RCC 7860 (cell line): ENCODE measurements around the gene STIL.
"Not testable (repeated sequence)": the region's sequence is repeated elsewhere in the genome, so short reads cannot be mapped to it uniquely, and the experiment has no call there.

Experiments
- DNase-seq: peaks from one replicate; pipeline ENCODE4 v3.0.0-alpha.2; 2015; ENCODE audit warnings: low spot score
- FAIRE-seq: peaks from 2 replicates; lab custom pipeline; 2012; peaks lifted over from hg19 to GRCh38; lab: Jason Lieb, UNC

Gene STIL

DNA sequence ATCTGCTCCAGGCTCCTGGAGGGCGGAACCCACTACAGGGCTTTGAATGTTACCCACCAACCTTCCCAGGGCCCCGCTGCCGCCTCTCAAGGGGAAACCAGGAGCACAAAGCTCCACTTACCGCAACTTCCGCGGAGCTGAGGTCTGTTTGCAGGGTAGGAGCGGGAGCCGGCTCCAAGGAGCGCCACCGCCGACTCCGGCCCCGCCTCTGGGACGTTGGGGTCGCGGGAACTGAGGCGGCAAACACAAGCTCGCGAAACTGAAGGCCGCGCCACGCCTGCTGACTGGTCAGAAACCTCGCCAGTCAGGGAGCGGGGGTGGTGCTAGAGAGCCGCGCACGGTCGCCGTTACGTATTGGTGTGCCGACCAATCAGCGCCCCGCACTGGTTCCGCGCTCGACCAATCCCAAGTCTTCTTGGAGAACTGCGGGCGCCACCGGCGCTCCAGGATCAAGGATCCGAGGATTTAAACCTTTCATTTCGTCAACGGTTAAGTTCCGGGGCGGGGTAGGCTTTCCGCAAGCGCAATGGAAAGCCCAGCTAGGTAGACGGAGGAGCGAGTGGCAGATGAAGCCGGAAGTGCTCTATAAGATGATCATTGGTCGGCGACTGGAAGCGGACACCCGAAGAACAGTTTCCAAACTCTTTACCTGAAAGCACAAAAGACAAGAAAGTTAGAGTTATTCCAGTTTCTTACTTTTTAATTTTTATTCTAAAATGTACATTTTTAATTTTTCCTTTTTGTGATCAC lies at the start of gene STIL:
Gene STIL, minus strand, starts transcription at position 233 of the 750 bp plus-strand sequence. CDS start 3,828 bp downstream, outside the sequence.
- peak; percentile 99 for DNase-seq
- peak; percentile 96 for FAIRE-seq

DNA sequence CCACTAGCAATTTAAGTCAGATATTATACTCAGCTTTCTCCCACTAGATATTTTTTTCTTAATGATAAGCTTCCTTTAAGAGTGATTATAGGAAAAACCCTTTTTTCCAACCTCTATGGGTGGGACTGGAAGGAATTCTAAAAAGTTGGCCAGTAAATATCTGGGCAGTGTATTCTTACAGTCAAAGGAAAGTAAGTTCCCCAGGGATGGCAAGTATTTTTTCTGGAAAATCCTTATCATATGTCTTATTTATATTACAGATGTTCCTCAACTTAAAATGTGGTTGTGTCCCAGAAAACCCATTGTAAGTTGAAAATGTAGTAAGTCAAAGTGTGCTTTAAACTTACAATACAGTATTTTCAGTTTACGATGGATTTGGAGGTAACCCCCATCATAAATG lies 48.9 kb upstream of the STIL start:
- no peak for DNase-seq
- FAIRE-seq: no peak

DNA sequence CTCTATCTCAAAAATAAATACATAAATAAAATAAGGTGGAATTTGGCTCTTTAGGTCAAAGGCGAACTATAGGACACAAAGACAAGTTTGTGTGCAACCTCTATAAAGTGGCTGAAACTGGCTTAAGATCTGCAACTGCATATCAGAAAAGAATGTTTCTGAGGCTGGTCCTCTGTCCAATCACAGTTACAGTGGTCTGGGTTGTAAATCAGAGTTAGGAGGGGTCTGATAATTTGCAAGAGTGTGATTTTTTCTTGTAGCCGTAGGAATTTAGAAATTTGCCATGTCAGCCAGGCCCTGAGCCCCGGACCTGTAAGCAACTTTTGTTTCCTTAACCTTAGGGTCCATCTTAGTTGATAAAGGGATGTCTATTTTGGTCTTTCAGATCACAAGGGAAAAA lies 47.4 kb upstream of the STIL start:
- no peak for FAIRE-seq

DNA sequence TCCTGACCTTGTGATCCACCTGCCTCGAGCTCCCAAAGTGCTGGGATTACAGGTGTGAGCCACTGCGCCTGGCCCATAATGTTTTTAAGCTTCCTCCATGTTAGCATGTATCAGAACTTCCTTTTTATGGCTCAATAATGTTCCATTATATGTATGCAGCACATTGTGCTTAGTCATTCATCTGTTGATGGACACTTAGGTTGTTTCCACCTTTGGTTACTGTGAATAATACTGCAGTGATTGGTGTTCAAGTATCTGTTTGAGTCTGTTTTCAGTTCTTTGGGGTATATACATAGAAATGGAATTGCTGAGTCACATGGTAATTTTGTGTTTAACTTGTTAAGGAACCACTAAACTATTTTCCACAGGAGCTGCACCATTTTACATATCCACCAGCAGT lies 37.4 kb upstream of the STIL start:
- peak; percentile 26 for DNase-seq
- FAIRE-seq: no peak

More for the DNA sequence above, 47.4 kb upstream of the STIL start:
- DNase-seq: no peak

DNA sequence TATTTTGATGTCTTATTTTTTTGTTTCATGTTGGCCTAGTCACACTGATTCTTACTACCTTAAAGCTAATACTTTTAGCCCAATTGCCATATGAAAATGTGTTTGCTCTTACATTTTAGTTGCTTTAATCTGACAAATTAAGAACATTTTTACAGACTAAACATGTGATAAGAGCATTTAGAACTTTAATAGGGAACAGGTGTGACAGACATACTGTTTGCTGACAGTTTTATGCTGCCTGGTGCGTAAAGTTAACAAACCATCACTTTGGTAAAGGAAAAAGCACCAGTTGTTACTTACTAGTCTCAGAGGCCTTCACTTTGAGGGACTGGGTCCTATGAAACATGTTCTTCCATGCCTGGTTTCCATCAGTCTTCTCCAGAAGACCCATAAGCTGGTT lies 34.3 kb upstream of the STIL start:
- DNase-seq (no peak), FAIRE-seq (no peak)

DNA sequence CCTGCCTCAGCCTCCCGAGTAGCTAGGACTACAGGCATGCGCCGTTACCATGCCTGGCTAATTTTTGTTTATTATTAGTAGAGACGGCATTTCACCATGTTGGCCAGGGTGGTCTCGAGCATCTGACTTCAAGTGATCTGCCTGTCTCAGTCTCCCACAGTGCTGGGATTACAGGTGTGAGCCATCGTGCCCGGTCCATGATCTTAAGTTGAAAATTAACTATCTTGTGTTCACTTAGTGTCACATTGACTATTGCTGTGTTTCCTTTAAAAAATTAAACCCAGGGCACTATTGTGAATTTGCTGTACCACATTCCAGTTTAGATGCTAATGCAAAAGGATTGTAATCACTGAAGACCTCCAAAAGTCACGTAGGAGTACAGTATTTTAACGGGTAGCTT lies 33.8 kb upstream of the STIL start:
- FAIRE-seq (no peak), DNase-seq (no peak)

DNA sequence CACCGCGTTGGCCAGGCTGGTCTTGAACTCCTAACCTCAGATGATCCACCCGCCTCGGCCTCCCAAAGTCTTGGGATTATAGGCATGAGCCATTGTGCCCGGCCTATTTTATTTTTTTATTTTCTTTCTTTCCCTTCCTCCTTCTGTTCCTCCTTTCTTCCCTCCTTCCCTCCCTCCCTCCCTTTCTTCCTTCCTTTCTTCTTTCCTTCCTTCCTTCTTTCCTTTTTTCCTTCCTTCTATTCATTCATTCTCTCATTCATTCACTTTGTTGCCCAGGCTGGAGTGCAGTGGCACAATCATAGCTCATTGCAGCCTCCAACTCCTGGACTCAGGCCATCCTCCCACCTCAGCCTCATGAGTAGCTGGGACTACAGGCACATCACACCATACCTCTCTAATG lies 33.0 kb upstream of the STIL start:
- not testable (repeated sequence) for FAIRE-seq

DNA sequence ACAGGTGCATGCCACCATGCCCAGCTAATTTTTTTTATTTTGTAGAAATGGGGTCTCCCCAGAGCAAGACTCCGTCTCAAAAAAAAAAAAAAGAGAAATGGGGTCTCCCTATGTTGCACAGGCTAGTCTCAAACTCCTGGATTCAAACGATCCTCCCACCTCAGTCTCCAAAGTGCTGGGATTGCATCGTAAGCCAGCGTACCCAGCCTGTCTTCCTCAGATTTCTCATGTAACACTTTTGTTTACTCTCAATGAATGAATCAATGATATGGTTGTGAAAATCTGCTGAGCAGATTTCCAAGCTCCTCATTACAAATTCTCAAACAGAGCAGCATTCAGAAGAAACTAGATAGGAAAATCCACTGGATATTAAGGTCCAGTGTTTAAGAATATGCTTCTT lies 26.3 kb upstream of the STIL start:
- FAIRE-seq: no peak
- no peak for DNase-seq

More for the DNA sequence above, 33.0 kb upstream of the STIL start:
- not testable (repeated sequence) for DNase-seq

DNA sequence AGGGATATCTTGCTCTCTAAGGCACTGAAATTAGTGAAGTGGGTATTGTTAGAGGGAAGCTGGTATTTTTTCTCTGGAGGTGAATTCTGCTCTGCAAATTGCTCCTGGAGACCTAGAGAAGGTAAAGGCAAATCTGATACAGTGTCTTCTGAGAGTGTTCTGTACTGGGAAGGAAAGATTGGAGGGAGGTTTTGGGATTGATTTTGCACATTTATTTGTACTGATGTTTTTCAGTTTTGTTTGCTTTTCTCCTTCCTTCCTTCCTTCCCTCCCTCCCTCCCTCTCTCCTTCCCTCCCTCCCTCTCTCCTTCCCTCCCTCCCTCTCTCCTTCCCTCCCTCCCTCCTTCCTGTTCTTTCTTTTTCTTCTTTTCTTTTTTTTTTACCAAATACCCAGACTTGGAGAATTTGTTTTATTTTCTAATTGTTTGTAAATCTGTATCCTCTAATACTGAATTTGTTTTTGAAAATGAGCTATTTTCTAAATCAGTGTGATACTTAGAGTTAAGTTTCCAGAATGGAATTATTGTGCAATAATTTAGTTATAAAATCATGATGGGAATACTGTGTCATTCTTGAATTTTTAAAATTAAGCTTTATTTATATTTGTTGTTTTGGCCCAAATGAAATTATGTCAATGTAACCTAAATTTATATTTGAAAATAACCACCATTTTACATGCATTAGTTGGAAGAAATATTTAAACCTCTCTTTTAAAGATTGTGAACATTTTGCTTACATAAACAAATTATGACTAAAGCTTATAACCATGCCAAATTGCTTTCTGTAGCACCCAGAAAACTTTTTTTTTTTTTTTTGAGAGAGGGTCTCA lies 24.5 kb upstream of the STIL start:
- no peak for DNase-seq
- FAIRE-seq: peak; percentile 7

DNA sequence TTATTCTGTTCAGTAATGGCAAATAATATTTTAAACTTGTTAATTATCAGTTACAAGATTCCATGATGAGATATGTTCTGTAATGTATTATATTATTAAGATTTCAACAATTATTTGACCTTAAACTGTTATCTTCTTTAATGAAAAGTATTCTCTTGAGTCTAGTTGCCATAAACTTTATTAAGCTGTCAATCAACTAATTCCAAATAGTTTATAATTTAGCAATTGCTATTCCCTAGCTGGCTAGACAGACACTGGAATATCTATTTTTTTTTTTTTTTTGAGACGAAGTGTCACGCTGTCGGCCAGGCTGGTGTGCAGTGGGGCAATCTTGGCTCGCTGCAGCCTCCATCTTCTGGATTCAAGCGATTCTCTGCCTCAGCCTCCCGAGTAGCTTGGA lies 23.4 kb upstream of the STIL start:
- DNase-seq (no peak), FAIRE-seq (peak; percentile 7)

DNA sequence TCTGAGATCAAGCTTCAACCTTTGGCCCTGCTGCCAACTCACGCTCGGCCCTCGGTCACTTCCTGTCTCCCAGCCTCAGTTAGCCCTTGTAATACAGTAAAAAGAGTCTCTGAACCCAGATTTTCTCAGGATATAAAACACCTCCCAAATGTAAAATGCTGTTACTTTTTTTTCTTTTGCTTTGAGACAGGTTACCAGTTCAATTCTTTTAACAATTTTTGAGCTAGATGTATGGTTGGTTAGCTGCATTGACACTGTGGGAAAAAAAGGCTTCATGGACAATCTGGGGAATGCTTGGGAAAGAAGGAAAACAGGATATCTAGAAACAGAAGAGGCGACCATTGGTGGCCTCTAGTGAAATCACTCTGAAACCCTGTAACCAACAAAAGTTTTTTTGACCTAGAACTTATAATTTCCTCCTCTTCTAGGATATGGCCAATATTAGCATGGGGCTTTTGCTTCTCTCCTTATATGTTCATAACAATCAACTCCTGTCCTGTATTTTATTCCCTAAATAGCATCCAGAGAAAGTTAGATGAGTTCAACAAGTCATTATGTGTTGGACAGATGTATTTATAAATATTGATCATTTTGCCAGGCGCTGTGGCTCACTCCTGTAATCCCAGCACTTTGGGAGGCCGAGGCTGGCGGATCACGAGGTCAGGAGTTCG lies 21.0 kb upstream of the STIL start:
- FAIRE-seq (no peak), DNase-seq (no peak)

DNA sequence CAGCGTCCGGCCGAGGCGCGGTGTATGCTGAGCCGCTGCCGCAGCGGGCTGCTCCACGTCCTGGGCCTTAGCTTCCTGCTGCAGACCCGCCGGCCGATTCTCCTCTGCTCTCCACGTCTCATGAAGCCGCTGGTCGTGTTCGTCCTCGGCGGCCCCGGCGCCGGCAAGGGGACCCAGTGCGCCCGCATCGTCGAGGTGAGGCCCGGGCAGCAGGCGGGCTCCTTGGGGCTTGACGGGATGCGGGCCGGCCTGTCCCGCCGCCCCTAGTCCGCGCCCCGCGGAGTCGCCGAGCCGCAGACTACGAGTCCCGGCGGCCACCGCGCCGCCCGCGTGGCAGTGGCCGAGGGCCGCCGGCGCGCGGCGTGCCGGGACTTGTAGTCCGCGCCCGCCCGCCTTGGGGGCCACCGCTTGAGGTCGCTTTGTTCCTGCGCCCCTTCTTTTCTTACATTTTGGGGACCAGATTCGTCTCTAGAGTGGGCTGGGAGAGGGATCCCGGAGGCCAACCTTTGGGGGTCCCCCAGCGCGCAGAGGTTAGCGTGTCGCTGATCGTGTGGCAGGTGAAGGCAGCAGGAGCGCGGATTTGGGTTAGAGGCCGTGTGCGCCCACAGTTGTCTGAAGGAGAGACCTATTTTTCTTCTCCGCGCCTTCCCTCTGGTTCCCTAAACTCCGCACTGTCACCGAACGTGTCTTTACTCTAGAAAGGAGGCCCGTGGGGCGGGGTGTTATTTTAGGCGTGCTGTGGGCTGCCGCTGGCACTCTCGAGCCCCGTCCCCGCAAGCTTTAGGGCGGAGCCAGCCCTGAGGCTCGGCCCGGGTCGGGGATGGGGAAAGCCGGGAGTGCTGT lies 20.2 kb upstream of the STIL start:
- FAIRE-seq (peak; percentile 73), DNase-seq (peak; percentile 67)

DNA sequence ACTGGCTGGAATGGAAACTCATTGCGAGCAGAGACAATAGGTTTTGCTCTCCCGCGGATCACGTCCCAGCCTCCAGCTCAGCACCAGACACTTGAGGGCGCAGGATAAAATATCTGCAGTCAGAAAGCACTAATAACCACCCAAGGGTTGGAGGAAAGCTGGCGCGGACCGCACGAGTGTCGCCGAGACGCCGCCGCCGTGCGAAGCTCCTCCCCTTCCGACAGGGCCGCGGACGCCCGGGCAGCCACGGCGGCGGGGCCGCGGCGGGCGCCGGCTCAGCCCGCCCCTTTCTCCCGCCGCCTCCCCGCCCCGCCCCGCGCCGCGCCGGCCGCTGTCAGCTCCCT lies 19.6 kb upstream of the STIL start, which contains the start of gene CMPK1:
Gene CMPK1, plus strand, starts transcription at position 213 of the 344 bp plus-strand sequence. CDS start 156 bp downstream, outside the sequence.
- FAIRE-seq (peak; percentile 2), DNase-seq (peak; percentile 82)

DNA sequence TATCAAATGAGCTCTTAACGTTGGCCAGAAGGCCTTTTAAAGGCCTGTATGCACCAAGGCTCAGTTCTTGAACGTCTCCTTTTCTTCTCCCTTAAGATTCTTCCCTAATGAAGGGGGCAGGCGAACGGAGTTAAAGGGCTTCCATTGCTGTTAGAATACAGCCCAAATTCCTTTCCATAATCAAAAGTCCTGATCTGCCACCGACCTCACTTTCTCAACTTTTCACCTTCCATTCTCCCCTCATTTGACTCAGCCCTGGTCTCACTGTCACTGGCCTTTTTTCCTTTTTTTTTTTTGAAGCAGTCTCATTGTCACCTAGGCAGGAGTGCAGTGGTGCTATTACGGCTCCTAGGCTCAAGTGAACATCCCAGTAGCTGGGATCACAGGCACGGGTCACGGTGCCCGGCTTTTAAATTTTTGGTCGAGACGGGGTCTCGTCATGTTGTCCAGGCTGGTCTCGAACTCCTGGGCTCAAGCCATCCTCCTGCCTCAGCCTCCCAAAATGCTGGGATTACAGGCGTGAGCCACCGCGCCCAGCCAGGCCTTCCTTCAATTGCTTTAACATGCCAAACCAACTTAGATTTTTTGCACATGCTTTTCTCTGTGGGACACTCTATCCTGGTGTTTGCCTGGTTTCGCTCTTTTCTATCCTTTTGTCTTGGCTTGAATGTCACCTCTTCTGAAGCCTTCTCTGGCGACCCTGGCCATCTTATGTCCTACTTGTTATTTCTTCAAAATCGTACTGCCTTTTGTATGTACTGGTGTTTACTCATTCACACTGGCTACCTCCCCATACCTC lies 19.0 kb upstream of the STIL start:
- DNase-seq (no peak), FAIRE-seq (no peak)

DNA sequence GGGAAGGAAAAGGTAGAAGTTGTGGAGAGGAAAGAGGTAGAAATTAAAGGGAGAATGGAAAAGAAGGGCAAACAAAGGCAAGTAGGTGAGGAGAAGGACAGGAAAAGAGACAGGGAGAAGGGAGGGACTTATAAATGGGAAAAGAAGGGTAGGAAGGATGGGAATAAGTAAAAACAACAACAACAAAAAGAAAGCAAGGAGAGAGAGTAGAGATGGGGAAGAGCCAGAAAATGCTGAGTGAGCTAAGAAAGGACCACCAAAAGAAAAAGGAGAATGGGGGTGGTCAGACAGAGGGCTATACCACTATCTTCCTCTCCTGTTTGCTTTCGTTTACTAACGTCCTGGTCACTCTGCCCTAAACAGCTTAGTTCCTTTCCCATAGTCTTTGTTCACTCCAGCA lies 17.9 kb upstream of the STIL start:
- DNase-seq (no peak), FAIRE-seq (no peak)

DNA sequence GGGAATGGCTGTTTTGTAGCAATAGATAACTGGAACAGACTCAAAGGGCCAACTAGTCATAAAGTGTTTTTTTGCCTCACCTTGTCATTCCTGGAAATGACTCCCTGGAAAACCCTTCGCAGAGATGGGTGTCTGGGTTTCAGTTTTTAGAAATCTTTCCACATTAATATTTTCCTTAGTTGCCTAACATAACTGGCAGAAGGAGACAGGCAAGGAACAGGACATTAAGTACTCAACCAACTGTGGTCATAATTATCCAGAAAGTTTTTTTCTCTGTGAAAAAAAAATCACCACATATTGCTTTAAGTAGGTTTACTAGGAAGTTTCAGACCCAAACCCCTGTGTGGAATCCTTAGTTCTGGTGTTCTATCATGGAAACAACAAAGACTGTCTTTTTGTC lies 16.3 kb upstream of the STIL start:
- DNase-seq (no peak), FAIRE-seq (no peak)

DNA sequence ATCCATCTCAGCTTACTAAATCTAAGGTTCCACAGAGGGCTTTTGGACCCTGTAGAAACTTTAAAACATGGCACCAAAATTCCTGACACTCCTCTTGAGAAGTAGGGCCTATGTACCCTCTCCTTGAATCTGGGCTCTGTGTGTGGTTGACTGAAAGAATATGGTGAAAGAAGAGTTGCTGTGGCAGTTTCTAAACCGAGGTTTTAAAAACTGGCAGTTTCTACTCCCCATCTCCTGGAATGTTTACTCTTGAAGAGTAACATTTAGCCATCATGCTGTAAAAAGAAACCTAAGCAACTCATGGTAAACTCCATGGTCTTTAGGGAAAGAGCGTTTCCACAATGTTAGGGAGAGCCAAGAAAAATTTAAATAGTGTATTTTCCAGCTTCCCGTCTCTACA lies 15.0 kb upstream of the STIL start:
- no peak for DNase-seq
- FAIRE-seq: no peak

DNA sequence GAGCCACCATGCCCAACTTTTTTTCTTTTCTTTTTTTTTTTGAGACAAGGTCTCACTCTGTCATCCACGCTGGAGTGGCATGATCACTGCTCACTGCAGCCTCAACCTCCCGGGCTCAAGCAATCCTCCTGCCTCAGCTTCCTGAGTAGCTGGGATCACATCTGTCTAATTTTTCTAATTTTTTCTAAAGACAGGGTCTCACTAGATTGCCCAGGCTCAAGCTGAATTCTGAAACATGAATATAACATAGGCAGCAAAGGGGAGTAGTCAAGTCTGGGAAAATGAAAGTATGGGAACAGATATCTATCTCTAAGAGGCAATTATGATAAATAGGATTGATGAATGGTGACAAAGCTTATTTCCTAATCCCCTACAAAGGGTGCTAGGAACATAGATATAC lies 12.3 kb upstream of the STIL start:
- FAIRE-seq (no peak), DNase-seq (no peak)

DNA sequence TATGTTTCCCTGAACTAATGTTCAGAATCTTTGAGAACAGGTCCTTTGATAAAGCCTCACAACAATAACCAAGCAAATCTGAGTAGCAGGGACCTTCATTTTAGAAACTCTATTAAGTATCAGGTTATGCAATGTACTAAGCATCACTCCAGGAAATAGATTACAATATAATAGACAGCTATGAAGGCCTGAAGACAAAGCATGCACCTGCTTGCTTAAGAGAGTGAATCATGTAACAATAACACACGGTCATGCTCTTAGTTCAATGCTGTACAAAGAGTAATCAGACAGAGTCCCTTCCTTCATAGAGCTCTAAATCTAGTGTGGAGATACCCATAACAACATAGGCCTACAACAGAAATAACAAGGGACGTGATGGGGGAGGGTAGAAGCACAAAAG lies 11.6 kb upstream of the STIL start:
- FAIRE-seq (no peak), DNase-seq (no peak)

DNA sequence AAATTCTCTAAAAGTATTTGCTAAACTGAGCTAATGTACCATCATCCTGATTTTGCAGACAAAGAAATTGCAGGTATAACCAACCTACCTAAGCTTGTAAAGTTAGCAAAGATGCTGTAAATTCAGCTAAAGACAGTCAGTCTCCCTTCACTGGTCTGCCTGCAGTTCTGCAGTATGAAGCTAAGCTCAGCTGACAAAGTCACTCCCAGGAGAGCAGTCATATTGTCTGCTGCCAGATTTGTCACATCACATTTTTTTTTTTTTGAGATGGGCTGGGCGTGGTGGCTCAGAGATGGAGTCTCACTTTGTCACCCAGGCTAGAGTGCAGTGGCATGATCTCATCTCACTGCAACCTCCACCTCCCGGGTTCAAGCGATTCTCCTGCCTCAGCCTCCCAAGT lies 10.7 kb upstream of the STIL start:
- DNase-seq (no peak), FAIRE-seq (no peak)
